ENCODE measurements around the gene ATP8A2.
A peak's percentile ranks its signal among the peaks of the same experiment; 100 is the strongest.

ATP8A2 gene

GRCh38 chr13:25422153-25422552, 50.4 kb downstream of the ATP8A2 start:
- no peak overlapping the region for H3K4me3 ChIP-seq (ENCODE audit: low read depth, low read length)
- TF ChIP-seq, protein P1, sequence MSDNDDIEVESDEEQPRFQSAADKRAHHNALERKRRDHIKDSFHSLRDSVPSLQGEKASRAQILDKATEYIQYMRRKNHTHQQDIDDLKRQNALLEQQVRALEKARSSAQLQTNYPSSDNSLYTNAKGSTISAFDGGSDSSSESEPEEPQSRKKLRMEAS (IDR thresholded peaks at IDR 0.05; ENCODE audit: low read depth, low read length): no peak
- no peak for TF ChIP-seq POLR2A (IDR thresholded peaks at IDR 0.05; ENCODE audit: extremely low read depth, insufficient read length)
- TF ChIP-seq MYC (IDR thresholded peaks at IDR 0.05; ENCODE audit: low read depth, low read length): no peak
- no peak for TF ChIP-seq CTCF (IDR thresholded peaks at IDR 0.05; ENCODE audit: low read depth, low read length)
- DNase-seq (ENCODE audit: low read depth): no peak

- TF ChIP-seq CTCF (IDR thresholded peaks at IDR 0.05; ENCODE audit: low read depth, low read length) (no peak), POLR2A (IDR thresholded peaks at IDR 0.05; ENCODE audit: extremely low read depth, insufficient read length) (no peak), MYC (IDR thresholded peaks at IDR 0.05; ENCODE audit: low read depth, low read length) (no peak)
- TF ChIP-seq, protein P1 (IDR thresholded peaks at IDR 0.05; ENCODE audit: low read depth, low read length): no peak
These were observed 52.1 kb downstream of the ATP8A2 start for GRCh38 chr13:25423831-25424230.

GRCh38 chr13:25429466-25429865, 57.7 kb downstream of the ATP8A2 start:
- no peak for TF ChIP-seq POLR2A (IDR thresholded peaks at IDR 0.05; ENCODE audit: extremely low read depth, insufficient read length)
- no peak for TF ChIP-seq MYC (IDR thresholded peaks at IDR 0.05; ENCODE audit: low read depth, low read length)
- no peak for TF ChIP-seq CTCF (IDR thresholded peaks at IDR 0.05; ENCODE audit: low read depth, low read length)
- TF ChIP-seq, protein P1 (IDR thresholded peaks at IDR 0.05; ENCODE audit: low read depth, low read length): no peak
- DNase-seq (ENCODE audit: low read depth): no peak
- H3K4me3 ChIP-seq (ENCODE audit: low read depth, low read length): no peak overlapping the region

More at GRCh38 chr13:25423831-25424230, 52.1 kb downstream of the ATP8A2 start:
- DNase-seq (ENCODE audit: low read depth): no peak
- H3K4me3 ChIP-seq (ENCODE audit: low read depth, low read length): no peak overlapping the region

DNA sequence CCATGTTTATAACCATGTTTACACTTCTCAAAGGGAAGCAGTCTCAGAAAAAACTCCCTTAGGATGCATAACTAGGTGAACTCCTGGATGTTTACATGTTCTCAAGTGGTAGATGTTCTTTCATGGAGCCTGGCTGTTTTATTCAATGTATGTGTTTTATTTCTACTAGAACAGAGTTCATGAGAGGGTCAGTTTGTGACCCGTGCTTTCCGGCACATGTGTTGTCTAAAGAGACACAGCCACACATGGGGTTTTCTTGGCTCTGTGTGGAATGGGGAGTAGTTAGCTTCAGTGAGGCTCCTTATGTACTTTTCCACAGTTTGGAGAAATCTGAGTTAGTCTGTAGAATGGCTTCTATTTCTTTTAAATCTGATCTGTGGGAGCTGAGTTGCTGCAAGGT, 60.9 kb downstream of the ATP8A2 start:
- TF ChIP-seq CTCF (IDR thresholded peaks at IDR 0.05; ENCODE audit: low read depth, low read length) (no peak), MYC (IDR thresholded peaks at IDR 0.05; ENCODE audit: low read depth, low read length) (no peak), POLR2A (IDR thresholded peaks at IDR 0.05; ENCODE audit: extremely low read depth, insufficient read length) (no peak)
- TF ChIP-seq, protein P1 (IDR thresholded peaks at IDR 0.05; ENCODE audit: low read depth, low read length): no peak
- no peak overlapping the region for H3K4me3 ChIP-seq (ENCODE audit: low read depth, low read length)
- no peak for DNase-seq (ENCODE audit: low read depth)

GRCh38 chr13:25440061-25440460, 68.3 kb downstream of the ATP8A2 start:
- peak; percentile 63 for DNase-seq (ENCODE audit: low read depth)
- no peak overlapping the region for H3K4me3 ChIP-seq (ENCODE audit: low read depth, low read length)
- TF ChIP-seq CTCF (IDR thresholded peaks at IDR 0.05; ENCODE audit: low read depth, low read length) (no peak), POLR2A (IDR thresholded peaks at IDR 0.05; ENCODE audit: extremely low read depth, insufficient read length) (no peak), MYC (IDR thresholded peaks at IDR 0.05; ENCODE audit: low read depth, low read length) (no peak)
- TF ChIP-seq, protein P1 (IDR thresholded peaks at IDR 0.05; ENCODE audit: low read depth, low read length): no peak

Measured in NB4 (cell line).